Panc1 (cell line): ENCODE data around the gene COL4A2.

Source experiments
- CTCF ChIP-seq: fragments of 450-650 bp; IDR thresholded peaks from 2 replicates; pipeline ENCODE4 v1.5.1; 2017; ENCODE audit warnings: mild to moderate bottlenecking
- SIN3A ChIP-seq: IDR thresholded peaks from 2 replicates; pipeline ENCODE4 v1.6.1; 2012; ENCODE audit warnings: low read depth, mild to moderate bottlenecking, low read length, moderate library complexity, borderline replicate concordance; ENCODE audit not compliant: insufficient read depth

DNA sequence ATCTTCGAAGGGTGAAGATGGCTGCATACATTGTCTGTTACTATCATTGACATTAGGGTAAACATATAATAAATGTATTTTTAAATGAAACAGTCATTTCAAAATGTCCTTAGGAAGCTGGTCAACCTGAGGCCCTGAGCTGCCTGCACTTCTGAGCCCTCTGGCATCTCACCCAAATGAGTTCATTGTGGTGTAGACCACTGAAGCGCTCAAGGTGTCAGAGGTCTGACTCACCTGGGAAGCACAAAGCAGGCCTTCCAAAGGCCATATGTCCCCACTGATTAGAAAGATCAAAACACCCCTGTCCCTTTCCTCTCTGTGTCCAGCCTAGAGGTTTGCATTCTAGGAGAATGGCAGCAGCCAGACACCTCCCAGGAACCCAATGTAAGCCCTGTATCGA lies 59.6 kb downstream of the COL4A2 start:
- TF ChIP-seq CTCF (no peak), SIN3A (no peak)
